Fibroblast of lung (primary cell): ENCODE results near the gene MSI2.

Experiments
- CTCF ChIP-seq, 2 donors: IDR thresholded peaks in 1 of 2; conservative IDR thresholded peaks in 1 of 2; 1 replicate in 1 of 2; 2 replicates in 1 of 2; pipeline ENCODE4 v1.5.1; 2011 to 2012; ENCODE audit warnings: low read length in 2 of 2, control low read depth in 1 of 2, inconsistent platforms in 1 of 2, low read depth in 1 of 2, mild to moderate bottlenecking in 1 of 2
- EZH2 ChIP-seq: IDR thresholded peaks from 2 replicates; pipeline ENCODE4 v1.5.1; 2012; ENCODE audit warnings: low read length, control low read depth, mild to moderate bottlenecking; ENCODE audit errors: missing control alignments

GRCh38 chr17:57720386-57721035 is 464.2 kb downstream of the MSI2 start:
- TF ChIP-seq CTCF (conservative IDR thresholded peaks at IDR 0.05 in 1 of 2, IDR thresholded peaks at IDR 0.05 in 1 of 2; ENCODE audit: low read depth in 1 of 2, low read length in 2 of 2) (no peak), EZH2 (no peak)
